Testis (tissue), 3 donors: ENCODE results near the gene CORO7. TPM values are rescaled to one million over a fixed set of nuclear protein-coding genes. Genes with fewer than 3 reads are reported as not detected.

Experiments
- DNase-seq: peaks from one replicate; pipeline ENCODE4 v3.0.0-alpha.2; 2019
- H3K27ac ChIP-seq, 2 donors: fragments of 200-600 bp; sonication (generic); one replicate each; pipeline ENCODE4 v1.5.1; 2019
- H3K27me3 ChIP-seq: fragments of 200-600 bp; sonication (generic); one replicate; pipeline ENCODE4 v1.5.1; 2019
- H3K36me3 ChIP-seq: fragments of 200-600 bp; sonication (generic); one replicate; pipeline ENCODE4 v1.5.1; 2017; ENCODE audit warnings: low read depth; ENCODE audit errors: missing control alignments
- H3K4me1 ChIP-seq: fragments of 200-600 bp; sonication (generic); one replicate; pipeline ENCODE4 v1.5.1; 2019
- H3K4me3 ChIP-seq, 2 donors: fragments of 200-600 bp; sonication (generic); one replicate each; pipeline ENCODE4 v1.5.1; 2017 to 2019
- H3K9me3 ChIP-seq: fragments of 200-600 bp; sonication (generic); one replicate; pipeline ENCODE4 v1.5.1; 2017
- CTCF ChIP-seq, 3 experiments: fragments of 450-650 bp in 2 of 3; fragments of 200-600 bp in 1 of 3; sonication (generic) in 1 of 3; IDR thresholded peaks; one replicate each; pipeline ENCODE4 v1.5.1; 2016 to 2019; ENCODE audit warnings: antibody characterized with exemption in 3 of 3, mild to moderate bottlenecking in 2 of 3, moderate library complexity in 1 of 3
- POLR2A ChIP-seq: fragments of 450-650 bp; IDR thresholded peaks from one replicate; pipeline ENCODE4 v1.6.1; 2017; ENCODE audit warnings: antibody characterized with exemption, mild to moderate bottlenecking, moderate library complexity
- WGBS, 2 donors: methylation state at CpG; one replicate each; pipeline ENCODE4 v1.1.5; 2018; 5-methylcytosine and 5-hydroxymethylcytosine counted together
- intact Hi-C: fragments of 100-400 bp; cut with DNase I; formaldehyde crosslinking; loops from one replicate; pipeline ENCODE4 v1.15.1; 2023; ENCODE audit warnings: low total_unique reads
- polyA plus RNA-seq: library from polyadenylated mRNA; stranded (reverse); fragments of 350-450 nt; fragmentation: Illumina TruSeq; extraction: RNeasy Lipid Tissue Mini Kit (QIAGEN cat#74804); gene quantifications from one replicate; pipeline ENCODE4 v1.2.3, GENCODE V29; 2014; ENCODE audit warnings: low read depth, low replicate concordance; ENCODE audit not compliant: insufficient read depth
- small RNA-seq, 2 donors: library from RNA; depleted of rRNA; stranded (forward); fragments of <200 nt; gene quantifications; one replicate each; pipeline ENCODE3, GENCODE V24; 2016
- total RNA-seq, 2 donors: library from RNA; depleted of rRNA; stranded (reverse); fragments of >200 nt; gene quantifications; one replicate each; pipeline ENCODE4 v1.2.3, GENCODE V29; 2016

Gene CORO7
- total and polyA plus RNA-seq, 3 donors from 2014 or later: 71.5 to 147 (median 126) TPM

- 67 to 78% methylated on average over 9 to 16 of the region's 16 CpGs for WGBS, 2 donors
- intact Hi-C loops: no loop called here
- DNase-seq: no peak
Measured at GRCh38 chr16:4306470-4307214, 109.8 kb downstream of the CORO7 start.

More at GRCh38 chr16:4306470-4307214, 109.8 kb downstream of the CORO7 start:
- TF ChIP-seq POLR2A (no peak), CTCF (IDR thresholded peaks at IDR 0.05) (no peak)
- Histone ChIP-seq H3K36me3 (no peaks in the 10 kb centered on the region), H3K9me3 (no peaks in the 10 kb centered on the region), H3K27ac (peak overlapping the region in 1 of 2 donors; percentile 82), H3K4me1 (peaks cover 6% of the 10 kb centered on the region), H3K4me3 (peak overlapping the region; percentile 56 to 59), H3K27me3 (no peaks in the 10 kb centered on the region)

Small RNAs within 50 kb of the gene (small RNA-seq; reads per million reads assigned to genes)
- 0 reads per million in 2 donors for gene AC012676.2

Other genes with a start within 250 kb of the CORO7 start
- 1 to 10 TPM; 1.5 to 2.5 TPM for gene SRL, start 174.5 kb downstream of the CORO7 start, total RNA-seq
- gene SRL, start 174.5 kb downstream of the CORO7 start, polyA plus RNA-seq: 4.7 TPM
- 1 to 10 TPM; 3.1 to 4.8 TPM for gene TFAP4, start 143.6 kb downstream of the CORO7 start, total RNA-seq
- 2.7 TPM for gene TFAP4, start 143.6 kb downstream of the CORO7 start, polyA plus RNA-seq
- 1 to 10 TPM; 4.8 to 6.7 TPM for gene GLIS2, start 100.5 kb downstream of the CORO7 start, total RNA-seq
- gene GLIS2, start 100.5 kb downstream of the CORO7 start, polyA plus RNA-seq: 15.0 TPM
- gene PAM16, start 65.3 kb downstream of the CORO7 start, total RNA-seq: 100 to 1,000 TPM; 126 to 148 TPM
- gene PAM16, start 65.3 kb downstream of the CORO7 start, polyA plus RNA-seq: 61.8 TPM
- gene VASN, start 44.7 kb downstream of the CORO7 start, total RNA-seq: 100 to 1,000 TPM; 103 to 125 TPM
- 33.9 TPM for gene VASN, start 44.7 kb downstream of the CORO7 start, polyA plus RNA-seq
- 10 to 100 TPM; 80.2 to 88.3 TPM for gene DNAJA3, start 9.3 kb upstream of the CORO7 start, total RNA-seq
- 56.0 TPM for gene DNAJA3, start 9.3 kb upstream of the CORO7 start, polyA plus RNA-seq
- 10 to 100 TPM; 24.3 to 31.7 TPM for gene NMRAL1, start 58.0 kb upstream of the CORO7 start, total RNA-seq
- 27.7 TPM for gene NMRAL1, start 58.0 kb upstream of the CORO7 start, polyA plus RNA-seq
- 10 to 100 TPM; 67.3 to 92.0 TPM for gene HMOX2, start 59.8 kb upstream of the CORO7 start, total RNA-seq
- gene HMOX2, start 59.8 kb upstream of the CORO7 start, polyA plus RNA-seq: 216 TPM
- 10 to 100 TPM; 32.0 to 34.0 TPM for gene CDIP1, start 122.2 kb upstream of the CORO7 start, total RNA-seq
- 34.7 TPM for gene CDIP1, start 122.2 kb upstream of the CORO7 start, polyA plus RNA-seq
- 10 to 100 TPM; 10.3 to 15.1 TPM for gene C16orf96, start 139.7 kb upstream of the CORO7 start, total RNA-seq
- 19.8 TPM for gene C16orf96, start 139.7 kb upstream of the CORO7 start, polyA plus RNA-seq
- 10 to 100 TPM; 15.9 to 25.0 TPM for gene UBALD1, start 198.3 kb upstream of the CORO7 start, total RNA-seq
- gene UBALD1, start 198.3 kb upstream of the CORO7 start, polyA plus RNA-seq: 33.3 TPM
- 10 to 100 TPM; 89.7 to 91.1 TPM for gene MGRN1, start 208.2 kb upstream of the CORO7 start, total RNA-seq
- 34.7 TPM for gene MGRN1, start 208.2 kb upstream of the CORO7 start, polyA plus RNA-seq